ENCODE measurements around the gene SNAP91.
"Not testable (repeated sequence)": the region's sequence is repeated elsewhere in the genome, so short reads cannot be mapped to it uniquely, and the experiment has no call there.

SNAP91 gene

GRCh38 chr6:83708970-83709747 lies at the start of gene SNAP91:
Gene SNAP91, minus strand, starts transcription at chr6:83709101. Its CDS starts 1,174 bp downstream, at chr6:83707927.
- no peak for DNase-seq

GRCh38 chr6:83758533-83758932 lies 49.6 kb upstream of the SNAP91 start:
- DNase-seq, result no peak

- no peak for DNase-seq
Observed at GRCh38 chr6:83757021-83757420, 48.1 kb upstream of the SNAP91 start.

- DNase-seq, result no peak
Observed at GRCh38 chr6:83756565-83756964, 47.7 kb upstream of the SNAP91 start.

- DNase-seq, result not testable (repeated sequence)
Observed at GRCh38 chr6:83752375-83752774, 43.5 kb upstream of the SNAP91 start.

GRCh38 chr6:83741089-83741488 lies 32.2 kb upstream of the SNAP91 start:
- DNase-seq, result no peak

- no peak for DNase-seq
Observed at GRCh38 chr6:83735461-83735860, 26.6 kb upstream of the SNAP91 start.

- DNase-seq, result no peak
Observed at GRCh38 chr6:83729871-83730270, 21.0 kb upstream of the SNAP91 start.

- no peak for DNase-seq
Observed at GRCh38 chr6:83722876-83723275, 14.0 kb upstream of the SNAP91 start.

- no peak for DNase-seq
Observed at GRCh38 chr6:83717809-83718208, 8.9 kb upstream of the SNAP91 start.

GRCh38 chr6:83711958-83712357 lies 3.1 kb upstream of the SNAP91 start:
- no peak for DNase-seq

- DNase-seq, result no peak
Observed at GRCh38 chr6:83709748-83710050, 798 bp upstream of the SNAP91 start.

GRCh38 chr6:83708546-83708969 lies 343 bp downstream of the SNAP91 start:
- no peak for DNase-seq

GRCh38 chr6:83707829-83708545 lies 914 bp downstream of the SNAP91 start:
- DNase-seq, result no peak

- DNase-seq, result no peak
Observed at GRCh38 chr6:83702749-83703148, 6.2 kb downstream of the SNAP91 start.

- no peak for DNase-seq
Observed at GRCh38 chr6:83702077-83702476, 6.8 kb downstream of the SNAP91 start.

GRCh38 chr6:83696674-83697073 lies 12.2 kb downstream of the SNAP91 start:
- no peak for DNase-seq

GRCh38 chr6:83685481-83685880 lies 23.4 kb downstream of the SNAP91 start:
- no peak for DNase-seq

- no peak for DNase-seq
Observed at GRCh38 chr6:83677791-83678190, 31.1 kb downstream of the SNAP91 start.

GRCh38 chr6:83637953-83638352 lies 70.9 kb downstream of the SNAP91 start:
- no peak for DNase-seq

GRCh38 chr6:83636800-83637199 lies 72.1 kb downstream of the SNAP91 start:
- no peak for DNase-seq

GRCh38 chr6:83633609-83634008 lies 75.3 kb downstream of the SNAP91 start:
- DNase-seq, result no peak

GRCh38 chr6:83633149-83633548 lies 75.8 kb downstream of the SNAP91 start:
- no peak for DNase-seq

GRCh38 chr6:83629908-83630307 lies 79.0 kb downstream of the SNAP91 start:
- not testable (repeated sequence) for DNase-seq
